ENCODE data around the gene SLC35F2.

Gene SLC35F2

GRCh38 chr11:107752508-107752907, 106.1 kb downstream of the SLC35F2 start:
- TF ChIP-seq, protein P1, sequence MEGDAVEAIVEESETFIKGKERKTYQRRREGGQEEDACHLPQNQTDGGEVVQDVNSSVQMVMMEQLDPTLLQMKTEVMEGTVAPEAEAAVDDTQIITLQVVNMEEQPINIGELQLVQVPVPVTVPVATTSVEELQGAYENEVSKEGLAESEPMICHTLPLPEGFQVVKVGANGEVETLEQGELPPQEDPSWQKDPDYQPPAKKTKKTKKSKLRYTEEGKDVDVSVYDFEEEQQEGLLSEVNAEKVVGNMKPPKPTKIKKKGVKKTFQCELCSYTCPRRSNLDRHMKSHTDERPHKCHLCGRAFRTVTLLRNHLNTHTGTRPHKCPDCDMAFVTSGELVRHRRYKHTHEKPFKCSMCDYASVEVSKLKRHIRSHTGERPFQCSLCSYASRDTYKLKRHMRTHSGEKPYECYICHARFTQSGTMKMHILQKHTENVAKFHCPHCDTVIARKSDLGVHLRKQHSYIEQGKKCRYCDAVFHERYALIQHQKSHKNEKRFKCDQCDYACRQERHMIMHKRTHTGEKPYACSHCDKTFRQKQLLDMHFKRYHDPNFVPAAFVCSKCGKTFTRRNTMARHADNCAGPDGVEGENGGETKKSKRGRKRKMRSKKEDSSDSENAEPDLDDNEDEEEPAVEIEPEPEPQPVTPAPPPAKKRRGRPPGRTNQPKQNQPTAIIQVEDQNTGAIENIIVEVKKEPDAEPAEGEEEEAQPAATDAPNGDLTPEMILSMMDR (IDR thresholded peaks at IDR 0.05; ENCODE audit: control extremely low read depth, extremely low read depth, low read depth, missing control alignments): no peak
- no peak for DNase-seq (ENCODE audit: extremely low spot score)
- CTCF ChIA-PET: no interaction called here

GRCh38 chr11:107751082-107751481, 107.5 kb downstream of the SLC35F2 start:
- ChIA-PET POLR2A (no interaction called here), CTCF (no interaction called here)
- DNase-seq (ENCODE audit: extremely low spot score): no peak
- TF ChIP-seq, protein P1 (IDR thresholded peaks at IDR 0.05; ENCODE audit: control extremely low read depth, extremely low read depth, low read depth, missing control alignments): no peak

More at GRCh38 chr11:107752508-107752907, 106.1 kb downstream of the SLC35F2 start:
- POLR2A ChIA-PET: no interaction called here

DNA sequence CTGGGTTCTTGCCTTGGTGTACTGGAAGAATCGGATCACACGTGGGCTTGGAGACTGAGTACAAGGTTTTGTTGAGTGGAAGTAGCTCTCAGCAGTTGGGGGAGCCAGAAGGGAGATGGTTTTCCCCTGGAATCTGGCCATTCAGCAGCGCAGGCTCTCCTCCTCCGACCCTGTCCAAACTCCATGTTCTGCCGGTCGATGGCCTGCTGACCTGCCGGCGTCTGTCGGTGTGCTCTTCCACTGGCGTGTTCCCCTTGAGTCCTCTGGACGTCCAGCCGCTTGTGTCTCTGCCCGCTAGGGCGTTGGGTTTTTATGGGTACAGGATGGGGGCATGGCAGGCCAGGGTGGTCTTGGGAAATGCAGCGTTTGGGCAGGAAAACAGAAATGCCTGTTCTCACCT, 108.3 kb downstream of the SLC35F2 start:
- ChIA-PET CTCF (interaction anchor here (1.2 to 1.4 kb wide), 3 partner anchors 9 to 27 kb away, joined by 3 to 5 read pairs (median 5); no protein-coding TSS in a partner anchor), POLR2A (no interaction called here)
- no peak for DNase-seq (ENCODE audit: extremely low spot score)
- TF ChIP-seq, protein P1 (IDR thresholded peaks at IDR 0.05; ENCODE audit: control extremely low read depth, extremely low read depth, low read depth, missing control alignments): no peak

- ChIA-PET POLR2A (no interaction called here), CTCF (interaction anchor here (0.9 to 1.2 kb wide), 3 partner anchors 10 to 13 kb away, joined by 3 to 4 read pairs (median 3); no protein-coding TSS in a partner anchor)
- DNase-seq (ENCODE audit: extremely low spot score): no peak
- TF ChIP-seq, protein P1 (IDR thresholded peaks at IDR 0.05; ENCODE audit: control extremely low read depth, extremely low read depth, low read depth, missing control alignments): no peak
Observed at GRCh38 chr11:107747622-107748021, 111.0 kb downstream of the SLC35F2 start.

DNA sequence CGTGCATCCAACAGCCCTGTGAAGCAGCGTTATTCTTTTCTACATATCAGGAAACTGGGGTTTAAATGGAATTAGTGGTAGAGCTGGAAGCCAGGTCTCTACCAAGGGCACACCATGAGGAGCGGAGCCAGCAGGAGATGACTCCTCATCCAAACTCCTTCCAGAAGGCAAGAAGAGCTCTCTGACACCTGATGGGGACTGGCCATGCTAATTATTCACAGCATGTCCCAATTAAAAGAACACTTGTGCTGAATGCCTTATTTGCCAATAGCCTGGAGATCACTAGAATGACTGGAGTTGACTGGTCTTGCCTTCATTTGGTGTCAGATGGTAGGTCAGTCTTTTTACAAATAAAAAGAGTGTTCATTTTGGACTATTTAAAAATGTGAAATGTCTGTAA, 113.9 kb downstream of the SLC35F2 start:
- ChIA-PET CTCF (interaction anchor here (1.2 to 6.3 kb wide), 4 partner anchors 13 to 26 kb away, joined by 4 to 46 read pairs (median 21); no protein-coding TSS in a partner anchor), POLR2A (no interaction called here)
- TF ChIP-seq, protein P1 (IDR thresholded peaks at IDR 0.05; ENCODE audit: control extremely low read depth, extremely low read depth, low read depth, missing control alignments): no peak
- no peak for DNase-seq (ENCODE audit: extremely low spot score)

DNA sequence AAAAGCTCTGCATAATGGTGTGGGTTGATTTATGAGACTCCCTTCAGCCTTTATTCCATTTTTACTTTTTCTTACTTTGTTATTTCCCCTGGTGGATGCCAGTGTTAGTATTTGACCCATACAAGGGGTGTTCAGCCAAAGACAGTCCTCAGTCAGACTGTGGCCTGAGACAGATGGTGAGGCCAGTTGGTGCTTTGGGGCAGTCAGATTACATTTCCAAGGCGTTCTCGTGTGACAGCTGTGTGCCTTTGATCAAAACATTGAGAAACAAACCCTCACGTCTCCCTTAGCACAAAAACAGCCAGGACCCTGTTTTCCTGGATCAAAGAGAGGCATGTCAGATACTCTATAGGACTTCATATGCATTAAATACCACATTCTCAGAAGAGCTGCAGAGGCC, 115.4 kb downstream of the SLC35F2 start:
- CTCF ChIA-PET: interaction anchor here (0.7 to 6.3 kb wide), 8 partner anchors 12 to 180 kb away, joined by 3 to 46 read pairs (median 4); no protein-coding TSS in a partner anchor
- no peak for DNase-seq (ENCODE audit: extremely low spot score)
- POLR2A ChIA-PET: no interaction called here
- TF ChIP-seq, protein P1 (IDR thresholded peaks at IDR 0.05; ENCODE audit: control extremely low read depth, extremely low read depth, low read depth, missing control alignments): no peak
